Measurements from ENCODE around the gene DCTN2. TPM values are rescaled to one million over a fixed set of nuclear protein-coding genes. Genes with fewer than 3 reads are reported as not detected.

Gene DCTN2
- total RNA-seq, 4 donors from 2014 or later = 92.9 to 138 (median 130) TPM

DNA sequence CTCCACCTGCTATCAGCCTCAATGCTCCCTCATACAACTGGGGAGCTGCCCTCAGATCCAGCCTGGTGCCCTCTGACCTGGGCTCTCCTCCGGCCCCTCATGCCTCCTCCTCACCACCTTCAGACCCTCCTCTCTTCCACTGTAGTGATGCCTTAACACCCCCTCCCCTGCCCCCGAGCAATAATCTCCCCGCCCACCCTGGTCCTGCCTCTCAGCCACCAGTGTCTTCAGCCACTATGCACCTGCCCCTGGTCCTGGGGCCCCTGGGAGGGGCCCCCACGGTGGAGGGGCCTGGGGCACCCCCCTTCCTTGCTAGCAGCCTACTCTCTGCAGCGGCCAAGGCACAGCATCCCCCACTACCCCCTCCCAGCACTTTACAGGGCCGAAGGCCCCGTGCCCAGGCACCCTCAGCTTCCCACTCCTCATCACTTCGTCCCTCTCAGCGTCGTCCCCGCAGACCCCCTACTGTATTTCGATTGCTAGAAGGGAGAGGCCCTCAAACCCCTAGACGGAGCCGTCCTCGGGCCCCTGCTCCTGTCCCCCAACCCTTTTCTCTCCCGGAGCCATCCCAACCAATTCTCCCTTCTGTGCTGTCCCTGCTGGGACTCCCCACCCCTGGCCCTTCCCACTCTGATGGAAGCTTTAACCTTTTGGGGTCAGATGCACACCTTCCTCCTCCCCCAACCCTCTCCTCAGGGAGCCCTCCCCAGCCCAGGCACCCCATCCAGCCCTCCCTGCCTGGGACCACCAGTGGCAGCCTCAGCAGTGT lies 21.2 kb downstream of the DCTN2 start:
- peaks cover 0 to 67% (median 7%) of the 10 kb centered on the region in 3 donors for H3K36me3 ChIP-seq
- no peaks in the 10 kb centered on the region for H3K9me3 ChIP-seq
- 73 to 75% methylated on average over 16 of the region's 16 CpGs for WGBS, 2 donors
- DNase-seq (ENCODE audit: low spot score in 2 of 2) = no peak
- H3K27ac ChIP-seq = peak overlapping the region in 2 of 4 donors; percentile 95 to 100
- no peak for TF ChIP-seq POLR2A (IDR thresholded peaks at IDR 0.05)
- no peak overlapping the region for H3K4me3 ChIP-seq
- peaks cover 0 to 55% (median 39%) of the 10 kb centered on the region in 4 donors for H3K4me1 ChIP-seq
- H3K27me3 ChIP-seq = no peaks in the 10 kb centered on the region

DNA sequence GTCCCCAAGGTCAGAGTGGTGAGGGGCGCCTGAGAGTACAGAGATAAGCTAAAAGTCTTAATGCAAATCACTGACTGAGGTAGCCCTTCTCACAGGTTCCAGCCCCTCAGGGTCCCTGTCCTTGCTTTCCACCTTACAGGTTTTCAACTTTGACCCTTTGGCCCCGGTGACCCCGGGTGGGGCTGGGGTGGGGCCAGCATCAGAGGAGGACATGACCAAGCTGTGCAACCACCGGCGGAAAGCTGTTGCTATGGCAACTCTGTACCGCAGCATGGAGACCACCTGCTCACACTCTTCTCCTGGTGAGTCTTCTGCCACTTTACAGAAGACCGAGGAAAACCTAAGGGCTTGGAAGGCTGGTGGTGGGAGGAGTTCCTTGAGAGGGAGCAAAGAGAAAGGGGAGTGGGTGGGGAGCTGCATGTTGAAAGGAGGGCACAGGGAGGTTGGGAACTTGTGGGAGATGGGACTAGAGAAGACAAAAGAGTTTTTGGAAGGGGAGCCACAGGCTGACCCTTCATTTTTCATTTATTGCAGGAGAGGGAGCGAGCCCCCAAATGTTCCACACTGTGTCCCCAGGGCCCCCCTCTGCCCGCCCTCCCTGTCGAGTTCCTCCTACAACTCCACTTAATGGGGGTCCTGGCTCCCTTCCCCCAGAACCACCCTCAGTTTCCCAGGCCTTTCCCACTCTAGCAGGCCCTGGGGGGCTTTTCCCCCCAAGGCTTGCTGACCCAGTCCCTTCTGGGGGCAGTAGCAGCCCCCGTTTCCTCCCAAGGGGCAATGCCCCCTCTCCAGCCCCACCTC lies 22.0 kb downstream of the DCTN2 start:
- 56 to 61% methylated on average over 11 of the region's 11 CpGs for WGBS, 2 donors
- Histone ChIP-seq H3K4me1 (peaks cover 0 to 55% (median 39%) of the 10 kb centered on the region in 4 donors), H3K27me3 (no peaks in the 10 kb centered on the region), H3K36me3 (peaks cover 0 to 59% (median 4%) of the 10 kb centered on the region in 3 donors), H3K9me3 (no peaks in the 10 kb centered on the region), H3K27ac (peak overlapping the region in 3 of 4 donors; percentile 95 to 100 (median 98)), H3K4me3 (peak overlapping the region in 1 of 4 donors; percentile 5)
- TF ChIP-seq, protein P1, sequence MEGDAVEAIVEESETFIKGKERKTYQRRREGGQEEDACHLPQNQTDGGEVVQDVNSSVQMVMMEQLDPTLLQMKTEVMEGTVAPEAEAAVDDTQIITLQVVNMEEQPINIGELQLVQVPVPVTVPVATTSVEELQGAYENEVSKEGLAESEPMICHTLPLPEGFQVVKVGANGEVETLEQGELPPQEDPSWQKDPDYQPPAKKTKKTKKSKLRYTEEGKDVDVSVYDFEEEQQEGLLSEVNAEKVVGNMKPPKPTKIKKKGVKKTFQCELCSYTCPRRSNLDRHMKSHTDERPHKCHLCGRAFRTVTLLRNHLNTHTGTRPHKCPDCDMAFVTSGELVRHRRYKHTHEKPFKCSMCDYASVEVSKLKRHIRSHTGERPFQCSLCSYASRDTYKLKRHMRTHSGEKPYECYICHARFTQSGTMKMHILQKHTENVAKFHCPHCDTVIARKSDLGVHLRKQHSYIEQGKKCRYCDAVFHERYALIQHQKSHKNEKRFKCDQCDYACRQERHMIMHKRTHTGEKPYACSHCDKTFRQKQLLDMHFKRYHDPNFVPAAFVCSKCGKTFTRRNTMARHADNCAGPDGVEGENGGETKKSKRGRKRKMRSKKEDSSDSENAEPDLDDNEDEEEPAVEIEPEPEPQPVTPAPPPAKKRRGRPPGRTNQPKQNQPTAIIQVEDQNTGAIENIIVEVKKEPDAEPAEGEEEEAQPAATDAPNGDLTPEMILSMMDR (IDR thresholded peaks at IDR 0.05) = no peak
- no peak for DNase-seq (ENCODE audit: low spot score in 2 of 2)

DNA sequence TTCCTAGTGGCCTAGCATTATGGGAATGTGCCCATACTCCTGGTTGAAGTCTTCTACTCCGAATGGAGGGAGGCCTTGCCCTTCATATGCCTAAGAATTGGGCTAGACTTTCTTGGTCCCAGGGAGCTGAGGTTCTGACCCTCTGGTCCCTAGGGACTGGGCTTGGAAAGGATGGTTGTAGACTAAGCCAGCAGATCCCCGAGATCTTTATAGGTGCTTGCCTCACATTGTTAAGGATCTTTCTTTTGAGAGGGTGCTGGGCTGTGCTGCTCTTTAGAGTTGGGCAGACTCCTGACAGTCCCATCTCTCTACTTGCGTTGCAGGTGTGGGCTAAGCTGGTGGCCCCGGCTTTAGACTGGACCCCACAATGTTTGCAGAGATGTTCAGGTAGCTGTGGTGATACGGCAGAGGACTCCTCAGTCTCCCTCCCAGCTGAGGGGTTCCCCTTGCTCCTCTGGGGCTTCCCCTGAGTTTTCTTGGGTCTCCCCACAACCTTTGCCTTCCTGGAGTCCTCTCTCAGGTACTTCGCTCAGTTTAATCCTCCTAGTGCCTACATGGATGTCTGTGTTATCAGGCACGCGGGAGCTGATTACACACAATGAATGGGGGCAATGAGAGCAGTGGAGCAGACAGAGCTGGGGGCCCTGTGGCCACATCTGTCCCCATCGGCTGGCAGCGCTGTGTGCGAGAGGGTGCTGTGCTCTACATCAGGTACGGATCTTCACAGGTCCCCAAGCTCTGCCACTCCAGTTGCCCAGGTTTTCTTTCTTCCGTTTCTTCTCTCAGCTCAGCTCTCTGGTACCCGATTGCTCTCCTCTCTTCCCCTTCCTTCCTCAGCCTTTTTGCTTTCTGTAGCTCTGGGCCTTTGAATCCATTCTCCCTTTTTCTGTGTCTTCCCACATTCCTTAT lies 23.0 kb downstream of the DCTN2 start:
- Histone ChIP-seq H3K27me3 (no peaks in the 10 kb centered on the region), H3K4me3 (peak overlapping the region; percentile 77 to 91 (median 84)), H3K9me3 (no peaks in the 10 kb centered on the region), H3K4me1 (peaks cover 0 to 62% (median 47%) of the 10 kb centered on the region in 4 donors), H3K36me3 (peaks cover 0 to 49% (median 4%) of the 10 kb centered on the region in 3 donors), H3K27ac (peak overlapping the region; percentile 93 to 100 (median 96))
- 63 to 68% methylated on average over 14 of the region's 14 CpGs for WGBS, 2 donors
- TF ChIP-seq, protein P1 (IDR thresholded peaks at IDR 0.05) = no peak
- TF ChIP-seq EP300 (IDR thresholded peaks at IDR 0.05) (peak in 1 of 2 donors; percentile 4), POLR2A (IDR thresholded peaks at IDR 0.05) (no peak)
- DNase-seq (ENCODE audit: low spot score in 2 of 2) = no peak

DNA sequence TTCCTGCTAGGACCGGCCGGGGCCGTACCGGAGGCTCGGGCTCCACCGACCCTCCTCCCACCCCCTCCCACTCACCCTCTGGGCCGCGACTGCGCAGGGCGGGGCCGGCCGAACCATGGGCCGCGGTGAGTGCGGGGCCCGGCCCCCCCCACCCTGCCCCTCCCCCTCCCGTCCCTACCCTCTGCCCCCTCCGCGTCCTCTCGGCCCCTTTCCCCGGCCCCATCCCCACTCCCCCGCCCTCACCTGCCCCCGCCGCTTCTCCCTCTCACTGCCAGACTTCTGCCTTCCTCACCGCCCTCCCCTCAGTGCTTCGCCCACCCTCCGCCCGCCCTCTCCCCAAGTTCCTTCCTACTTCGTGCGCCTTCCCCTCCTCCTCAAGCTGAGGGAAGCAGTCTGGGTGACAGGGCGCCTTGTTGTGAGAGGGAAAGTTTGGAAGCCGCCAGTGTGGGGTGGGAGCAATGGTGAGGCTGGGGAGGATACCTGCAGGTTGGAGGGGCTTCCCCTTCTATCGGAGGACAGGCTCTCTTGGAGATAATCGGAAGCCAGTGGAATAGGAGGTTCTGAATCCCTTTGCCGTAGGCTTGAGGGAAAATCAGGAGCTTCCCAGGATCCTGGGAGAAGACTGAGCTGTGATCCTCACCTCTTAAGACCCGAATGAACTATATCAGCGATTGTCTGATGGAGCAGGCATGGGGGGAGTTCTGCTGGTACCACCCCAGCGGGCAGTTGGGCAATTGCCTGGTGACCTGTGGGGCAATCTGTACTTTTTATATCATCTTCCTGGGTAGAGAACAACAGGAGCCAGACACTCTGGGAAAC lies 23.9 kb downstream of the DCTN2 start:
- TF ChIP-seq, protein P1 (IDR thresholded peaks at IDR 0.05) = no peak
- TF ChIP-seq POLR2A (IDR thresholded peaks at IDR 0.05) (peak in 1 of 2 donors; percentile 28), EP300 (IDR thresholded peaks at IDR 0.05) (peak in 1 of 2 donors; percentile 23)
- WGBS, 2 donors = 2 to 3% methylated on average over 24 to 25 of the region's 38 CpGs

More for the DNA sequence above, 23.9 kb downstream of the DCTN2 start:
- H3K36me3 ChIP-seq = peaks cover 0 to 40% (median 4%) of the 10 kb centered on the region in 3 donors
- no peaks in the 10 kb centered on the region for H3K9me3 ChIP-seq
- DNase-seq (ENCODE audit: low spot score in 2 of 2) = peak; percentile 43
- peaks cover 0 to 71% (median 56%) of the 10 kb centered on the region in 4 donors for H3K4me1 ChIP-seq
- peak overlapping the region; percentile 93 to 100 (median 96) for H3K27ac ChIP-seq
- no peaks in the 10 kb centered on the region for H3K27me3 ChIP-seq
- H3K4me3 ChIP-seq = peak overlapping the region; percentile 77 to 91 (median 84)
